Liver (tissue), 3 donors: Measurements from ENCODE around the gene MRPL30.
"Not testable (repeated sequence)": the region's sequence is repeated elsewhere in the genome, so short reads cannot be mapped to it uniquely, and the experiment has no call there.

Experiments
- FOXA2 ChIP-seq: IDR thresholded peaks from 2 replicates; pipeline ENCODE4 v1.6.1; 2016; ENCODE audit warnings: antibody characterized with exemption
- GABPA ChIP-seq, 2 donors: IDR thresholded peaks in 1 of 2; conservative IDR thresholded peaks in 1 of 2; 2 replicates each; pipeline ENCODE4 v1.6.1; 2016; ENCODE audit warnings: antibody characterized with exemption in 2 of 2, mild to moderate bottlenecking in 1 of 2, moderate library complexity in 1 of 2
- JUND ChIP-seq, 2 donors: IDR thresholded peaks; 2 replicates each; pipeline ENCODE4 v1.6.1; 2016; ENCODE audit warnings: antibody characterized with exemption in 2 of 2
- NR2F2 ChIP-seq: IDR thresholded peaks from 2 replicates; pipeline ENCODE4 v1.6.1; 2016; ENCODE audit warnings: antibody characterized with exemption
- RAD21 ChIP-seq, 2 donors: IDR thresholded peaks; 2 replicates each; pipeline ENCODE4 v1.6.1; 2016; ENCODE audit warnings: antibody characterized with exemption in 2 of 2, mild to moderate bottlenecking in 2 of 2
- TAF1 ChIP-seq: conservative IDR thresholded peaks from 2 replicates; pipeline ENCODE4 v1.6.1; 2016; ENCODE audit warnings: antibody characterized with exemption, mild to moderate bottlenecking
- YY1 ChIP-seq: IDR thresholded peaks from 2 replicates; pipeline ENCODE4 v1.6.1; 2016; ENCODE audit warnings: antibody characterized with exemption, mild to moderate bottlenecking
- TF ChIP-seq, protein P1 (sequence below): fragments of 150-350 bp; IDR thresholded peaks from 2 replicates; pipeline ENCODE4 v1.5.1; 2017; ENCODE audit warnings: improper control_type of control experiment, low read depth, low read length; ENCODE audit not compliant: missing input control
- TF ChIP-seq, protein P2 (sequence below): IDR thresholded peaks from 2 replicates; pipeline ENCODE4 v1.6.1; 2016; ENCODE audit warnings: antibody characterized with exemption, mild to moderate bottlenecking
- TF ChIP-seq, protein P3 (sequence below): IDR thresholded peaks from 2 replicates; pipeline ENCODE4 v1.6.1; 2016; ENCODE audit warnings: antibody characterized with exemption
- TF ChIP-seq, protein P4 (sequence below): IDR thresholded peaks from 2 replicates; pipeline ENCODE4 v1.6.1; 2016; ENCODE audit warnings: antibody characterized with exemption
- donor health status: healthy.
- donor health status: healthy.

DNA sequence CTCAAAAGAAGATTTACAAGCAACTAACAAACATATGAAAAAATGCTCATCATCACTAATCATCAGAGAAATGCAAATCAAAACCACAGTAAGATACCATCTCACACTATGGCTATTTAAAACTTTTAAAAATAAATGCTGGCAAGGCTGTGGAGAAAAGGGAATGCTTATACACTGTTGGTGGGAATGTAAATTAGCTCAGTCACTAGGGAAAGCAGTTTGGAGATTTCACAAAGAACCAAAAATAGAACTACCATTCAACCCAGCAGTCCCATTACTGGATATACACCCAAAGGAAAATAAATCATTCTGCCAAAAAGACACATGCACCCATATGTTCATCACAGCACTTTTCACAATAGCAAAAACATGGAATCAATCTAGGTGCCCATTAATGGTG is 52.2 kb downstream of the MRPL30 start:
- not testable (repeated sequence) for TF ChIP-seq RAD21 (IDR thresholded peaks at IDR 0.05); TAF1; NR2F2; YY1; GABPA (IDR thresholded peaks at IDR 0.05 in 1 of 2, conservative IDR thresholded peaks at IDR 0.05 in 1 of 2); JUND (IDR thresholded peaks at IDR 0.05); FOXA2
- TF ChIP-seq, protein P1, sequence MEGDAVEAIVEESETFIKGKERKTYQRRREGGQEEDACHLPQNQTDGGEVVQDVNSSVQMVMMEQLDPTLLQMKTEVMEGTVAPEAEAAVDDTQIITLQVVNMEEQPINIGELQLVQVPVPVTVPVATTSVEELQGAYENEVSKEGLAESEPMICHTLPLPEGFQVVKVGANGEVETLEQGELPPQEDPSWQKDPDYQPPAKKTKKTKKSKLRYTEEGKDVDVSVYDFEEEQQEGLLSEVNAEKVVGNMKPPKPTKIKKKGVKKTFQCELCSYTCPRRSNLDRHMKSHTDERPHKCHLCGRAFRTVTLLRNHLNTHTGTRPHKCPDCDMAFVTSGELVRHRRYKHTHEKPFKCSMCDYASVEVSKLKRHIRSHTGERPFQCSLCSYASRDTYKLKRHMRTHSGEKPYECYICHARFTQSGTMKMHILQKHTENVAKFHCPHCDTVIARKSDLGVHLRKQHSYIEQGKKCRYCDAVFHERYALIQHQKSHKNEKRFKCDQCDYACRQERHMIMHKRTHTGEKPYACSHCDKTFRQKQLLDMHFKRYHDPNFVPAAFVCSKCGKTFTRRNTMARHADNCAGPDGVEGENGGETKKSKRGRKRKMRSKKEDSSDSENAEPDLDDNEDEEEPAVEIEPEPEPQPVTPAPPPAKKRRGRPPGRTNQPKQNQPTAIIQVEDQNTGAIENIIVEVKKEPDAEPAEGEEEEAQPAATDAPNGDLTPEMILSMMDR: not testable (repeated sequence)
- TF ChIP-seq, protein P2, sequence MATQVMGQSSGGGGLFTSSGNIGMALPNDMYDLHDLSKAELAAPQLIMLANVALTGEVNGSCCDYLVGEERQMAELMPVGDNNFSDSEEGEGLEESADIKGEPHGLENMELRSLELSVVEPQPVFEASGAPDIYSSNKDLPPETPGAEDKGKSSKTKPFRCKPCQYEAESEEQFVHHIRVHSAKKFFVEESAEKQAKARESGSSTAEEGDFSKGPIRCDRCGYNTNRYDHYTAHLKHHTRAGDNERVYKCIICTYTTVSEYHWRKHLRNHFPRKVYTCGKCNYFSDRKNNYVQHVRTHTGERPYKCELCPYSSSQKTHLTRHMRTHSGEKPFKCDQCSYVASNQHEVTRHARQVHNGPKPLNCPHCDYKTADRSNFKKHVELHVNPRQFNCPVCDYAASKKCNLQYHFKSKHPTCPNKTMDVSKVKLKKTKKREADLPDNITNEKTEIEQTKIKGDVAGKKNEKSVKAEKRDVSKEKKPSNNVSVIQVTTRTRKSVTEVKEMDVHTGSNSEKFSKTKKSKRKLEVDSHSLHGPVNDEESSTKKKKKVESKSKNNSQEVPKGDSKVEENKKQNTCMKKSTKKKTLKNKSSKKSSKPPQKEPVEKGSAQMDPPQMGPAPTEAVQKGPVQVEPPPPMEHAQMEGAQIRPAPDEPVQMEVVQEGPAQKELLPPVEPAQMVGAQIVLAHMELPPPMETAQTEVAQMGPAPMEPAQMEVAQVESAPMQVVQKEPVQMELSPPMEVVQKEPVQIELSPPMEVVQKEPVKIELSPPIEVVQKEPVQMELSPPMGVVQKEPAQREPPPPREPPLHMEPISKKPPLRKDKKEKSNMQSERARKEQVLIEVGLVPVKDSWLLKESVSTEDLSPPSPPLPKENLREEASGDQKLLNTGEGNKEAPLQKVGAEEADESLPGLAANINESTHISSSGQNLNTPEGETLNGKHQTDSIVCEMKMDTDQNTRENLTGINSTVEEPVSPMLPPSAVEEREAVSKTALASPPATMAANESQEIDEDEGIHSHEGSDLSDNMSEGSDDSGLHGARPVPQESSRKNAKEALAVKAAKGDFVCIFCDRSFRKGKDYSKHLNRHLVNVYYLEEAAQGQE: not testable (repeated sequence)
- TF ChIP-seq, protein P3, sequence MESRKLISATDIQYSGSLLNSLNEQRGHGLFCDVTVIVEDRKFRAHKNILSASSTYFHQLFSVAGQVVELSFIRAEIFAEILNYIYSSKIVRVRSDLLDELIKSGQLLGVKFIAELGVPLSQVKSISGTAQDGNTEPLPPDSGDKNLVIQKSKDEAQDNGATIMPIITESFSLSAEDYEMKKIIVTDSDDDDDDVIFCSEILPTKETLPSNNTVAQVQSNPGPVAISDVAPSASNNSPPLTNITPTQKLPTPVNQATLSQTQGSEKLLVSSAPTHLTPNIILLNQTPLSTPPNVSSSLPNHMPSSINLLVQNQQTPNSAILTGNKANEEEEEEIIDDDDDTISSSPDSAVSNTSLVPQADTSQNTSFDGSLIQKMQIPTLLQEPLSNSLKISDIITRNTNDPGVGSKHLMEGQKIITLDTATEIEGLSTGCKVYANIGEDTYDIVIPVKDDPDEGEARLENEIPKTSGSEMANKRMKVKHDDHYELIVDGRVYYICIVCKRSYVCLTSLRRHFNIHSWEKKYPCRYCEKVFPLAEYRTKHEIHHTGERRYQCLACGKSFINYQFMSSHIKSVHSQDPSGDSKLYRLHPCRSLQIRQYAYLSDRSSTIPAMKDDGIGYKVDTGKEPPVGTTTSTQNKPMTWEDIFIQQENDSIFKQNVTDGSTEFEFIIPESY: not testable (repeated sequence)
- TF ChIP-seq, protein P4, sequence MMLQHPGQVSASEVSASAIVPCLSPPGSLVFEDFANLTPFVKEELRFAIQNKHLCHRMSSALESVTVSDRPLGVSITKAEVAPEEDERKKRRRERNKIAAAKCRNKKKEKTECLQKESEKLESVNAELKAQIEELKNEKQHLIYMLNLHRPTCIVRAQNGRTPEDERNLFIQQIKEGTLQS: not testable (repeated sequence)
